Activated CD4-positive, alpha-beta T cell treated with anti-CD3 and anti-CD28 coated beads, Interleukin-2, amount 10 ng/mL, durations not matched to agents 7 days and 5 days (primary cell): ENCODE data around the gene CMPK2. TPM values are rescaled to one million over a fixed set of nuclear protein-coding genes. Genes with fewer than 3 reads are reported as not detected.

Experiments
- CTCF ChIA-PET: fragments of 350-600 bp; sonication (Branson Sonifier 250); formaldehyde crosslinking; loops from one replicate; lab custom pipeline; 2021; ENCODE audit warnings: antibody characterized with exemption; lab: Charles Lee
- POLR2A ChIA-PET: fragments of 350-600 bp; sonication (Branson Sonifier 250); formaldehyde crosslinking; loops from one replicate; lab custom pipeline; 2021; ENCODE audit warnings: antibody characterized with exemption; lab: Charles Lee
- DNase-seq: peaks from one replicate; pipeline ENCODE4 v3.0.0-alpha.2; 2020
- H3K27ac Mint-ChIP-seq: one replicate; pipeline ENCODE4 v1.8.0; 2021; ENCODE audit warnings: mild to moderate bottlenecking, moderate library complexity, mixed read lengths
- H3K27me3 Mint-ChIP-seq: one replicate; pipeline ENCODE4 v1.8.0; 2021; ENCODE audit warnings: mixed read lengths
- H3K36me3 Mint-ChIP-seq: one replicate; pipeline ENCODE4 v1.8.0; 2021; ENCODE audit warnings: low read depth, mixed read lengths
- H3K4me1 Mint-ChIP-seq: one replicate; pipeline ENCODE4 v1.8.0; 2021; ENCODE audit warnings: mixed read lengths
- H3K4me3 Mint-ChIP-seq: one replicate; pipeline ENCODE4 v1.8.0; 2021; ENCODE audit warnings: mild to moderate bottlenecking, moderate library complexity, mixed read lengths
- H3K9me3 Mint-ChIP-seq: one replicate; pipeline ENCODE4 v1.8.0; 2021; ENCODE audit warnings: mixed read lengths
- total RNA-seq, 2 experiments: library from RNA; stranded (reverse); gene quantifications; one replicate each; pipeline ENCODE4 v1.2.3, GENCODE V29; 2021

Gene CMPK2
- total RNA-seq, 2 experiments from 2014 or later, result 94.3 to 96.0 TPM

DNA sequence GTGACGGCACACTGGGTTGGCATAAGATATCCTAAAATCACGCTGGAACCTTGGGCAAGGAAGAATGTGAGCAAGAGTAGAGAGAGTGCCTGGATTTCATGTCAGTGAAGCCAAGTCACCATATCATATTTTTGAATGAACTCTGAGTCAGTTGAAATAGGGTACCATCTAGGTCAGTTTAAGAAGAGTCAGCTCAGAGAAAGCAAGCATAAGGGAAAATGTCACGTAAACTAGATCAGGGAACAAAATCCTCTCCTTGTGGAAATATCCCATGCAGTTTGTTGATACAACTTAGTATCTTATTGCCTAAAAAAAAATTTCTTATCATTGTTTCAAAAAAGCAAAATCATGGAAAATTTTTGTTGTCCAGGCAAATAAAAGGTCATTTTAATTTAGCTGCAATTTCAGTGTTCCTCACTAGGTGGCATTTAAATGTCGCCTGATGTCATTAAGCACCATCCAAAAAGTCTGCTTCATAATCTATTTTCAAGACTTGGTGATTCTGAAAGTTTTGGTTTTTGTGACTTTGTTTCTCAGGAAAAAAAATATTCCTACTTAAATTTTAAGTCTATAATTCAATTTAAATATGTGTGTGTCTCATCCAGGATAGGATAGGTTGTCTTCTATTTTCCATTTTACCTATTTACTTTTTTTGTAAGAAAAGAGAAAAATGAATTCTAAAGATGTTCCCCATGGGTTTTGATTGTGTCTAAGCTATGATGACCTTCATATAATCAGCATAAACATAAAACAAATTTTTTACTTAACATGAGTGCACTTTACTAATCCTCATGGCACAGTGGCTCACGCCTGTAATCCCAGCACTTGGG, 31.4 kb upstream of the CMPK2 start:
- POLR2A ChIA-PET, result interaction anchor here (0.6 to 1.2 kb wide), 2 partner anchors 16 to 158 kb away, joined by 3 to 4 read pairs; no protein-coding TSS in a partner anchor
- H3K4me3 Mint-ChIP-seq, result no peak overlapping the region
- H3K9me3 Mint-ChIP-seq, result peaks cover 26% of the 10 kb centered on the region
- peak overlapping the region; percentile 58 for H3K27ac Mint-ChIP-seq
- peaks cover 51% of the 10 kb centered on the region for H3K4me1 Mint-ChIP-seq
- no peak for DNase-seq
- CTCF ChIA-PET, result interaction anchor here (0.7 to 2.9 kb wide), 12 partner anchors 9 to 147 kb away, joined by 3 to 13 read pairs (median 4); partner anchors contain the start of genes CMPK2 and RSAD2
- H3K36me3 Mint-ChIP-seq, result peaks cover 88% of the 10 kb centered on the region
- no peaks in the 10 kb centered on the region for H3K27me3 Mint-ChIP-seq

DNA sequence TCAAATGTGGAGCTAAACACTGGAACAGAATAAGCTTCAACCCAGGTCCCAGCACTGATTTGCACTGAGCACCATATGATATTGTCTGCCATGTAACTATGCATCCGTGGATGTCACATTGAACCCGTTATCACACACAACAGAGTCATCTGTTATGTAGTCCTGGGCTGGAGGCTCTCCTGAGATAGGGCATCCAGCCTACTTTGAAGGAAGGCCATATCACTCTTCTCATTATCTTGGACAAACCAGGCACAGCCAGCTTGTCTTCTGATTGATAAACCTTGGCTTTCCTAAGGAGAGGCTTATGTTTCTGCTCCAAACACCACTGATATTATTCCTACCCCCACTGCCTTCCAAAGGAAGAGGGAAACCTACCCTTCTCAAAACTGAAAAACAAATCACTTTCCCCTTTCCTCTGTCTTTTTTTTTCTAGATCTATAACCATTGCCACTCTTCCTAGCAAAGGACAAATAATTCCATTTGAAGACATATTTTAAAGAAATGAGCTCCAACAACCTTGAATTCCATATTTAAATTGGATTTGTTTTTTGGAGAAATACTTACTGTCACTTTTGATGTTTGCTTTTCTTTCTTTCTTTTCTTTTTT, 28.3 kb upstream of the CMPK2 start:
- Mint-ChIP-seq H3K27me3 (no peaks in the 10 kb centered on the region), H3K27ac (no peak overlapping the region), H3K36me3 (peaks cover 75% of the 10 kb centered on the region), H3K9me3 (no peaks in the 10 kb centered on the region), H3K4me3 (no peak overlapping the region), H3K4me1 (peaks cover 36% of the 10 kb centered on the region)
- ChIA-PET POLR2A (interaction anchor here (0.6 to 0.7 kb wide), 2 partner anchors 27 to 34 kb away, joined by 4 to 6 read pairs; no protein-coding TSS in a partner anchor), CTCF (interaction anchor here (0.9 to 1.6 kb wide), 6 partner anchors 9 to 21 kb away, joined by 3 to 5 read pairs (median 4); partner anchors contain the start of gene RSAD2)
- DNase-seq, result no peak

DNA sequence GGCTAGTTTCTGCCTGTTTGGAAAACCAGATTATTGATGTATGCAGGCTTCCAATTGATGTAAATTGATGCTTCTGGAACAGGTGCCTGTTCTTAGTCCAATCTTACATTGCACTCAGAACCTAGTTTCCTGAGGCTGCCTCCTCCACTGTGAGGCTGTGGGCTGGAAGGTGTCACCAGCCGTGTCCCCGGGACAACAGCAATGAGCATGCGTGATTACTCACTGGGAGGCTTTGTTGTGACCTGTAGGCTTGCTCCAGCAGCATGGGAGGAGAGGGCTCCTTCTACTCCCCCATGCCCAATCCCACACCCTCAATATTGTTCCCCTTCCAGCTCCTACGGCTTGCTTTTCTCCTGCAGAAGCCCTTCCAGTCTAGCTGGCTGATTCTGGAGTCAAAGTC, 23.0 kb upstream of the CMPK2 start:
- POLR2A ChIA-PET, result interaction anchor here (0.5 kb wide), 1 partner anchor 980 kb away, joined by 3 read pairs; no protein-coding TSS in a partner anchor
- H3K36me3 Mint-ChIP-seq, result peaks cover 79% of the 10 kb centered on the region
- no peak for DNase-seq
- H3K4me1 Mint-ChIP-seq, result peaks cover 42% of the 10 kb centered on the region
- no peak overlapping the region for H3K4me3 Mint-ChIP-seq
- H3K27me3 Mint-ChIP-seq, result no peaks in the 10 kb centered on the region
- H3K27ac Mint-ChIP-seq, result peak overlapping the region; percentile 86
- no peaks in the 10 kb centered on the region for H3K9me3 Mint-ChIP-seq
- CTCF ChIA-PET, result interaction anchor here (0.6 to 1.4 kb wide), 3 partner anchors 9 to 28 kb away, joined by 3 to 8 read pairs (median 3); partner anchors contain the start of gene RSAD2

DNA sequence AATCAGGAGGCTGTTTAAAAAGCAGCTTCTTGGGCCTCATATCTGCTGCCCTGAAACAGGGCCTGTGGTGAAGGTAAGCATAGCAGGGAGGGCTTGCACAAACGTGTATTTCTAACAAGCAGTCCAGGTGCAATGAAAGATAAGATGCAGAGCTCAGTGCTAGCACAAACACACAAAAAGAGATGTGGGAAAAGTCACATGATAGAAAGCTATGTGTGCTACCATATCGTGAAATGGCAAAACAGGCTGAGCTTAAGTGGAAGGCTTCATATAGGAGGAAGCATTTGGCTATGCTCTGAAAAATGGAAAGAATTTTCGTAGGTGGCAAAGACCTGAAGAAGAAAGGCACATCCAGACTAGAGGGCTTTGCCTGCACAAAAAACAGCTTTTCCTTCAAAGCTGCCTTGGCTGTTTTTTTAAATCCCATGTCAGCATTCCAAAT, 22.1 kb upstream of the CMPK2 start:
- Mint-ChIP-seq H3K4me3 (no peak overlapping the region), H3K27ac (peak overlapping the region; percentile 64), H3K4me1 (peaks cover 50% of the 10 kb centered on the region), H3K9me3 (no peaks in the 10 kb centered on the region), H3K36me3 (peaks cover 81% of the 10 kb centered on the region), H3K27me3 (no peaks in the 10 kb centered on the region)
- DNase-seq, result no peak
- POLR2A ChIA-PET, result no interaction called here
- CTCF ChIA-PET, result interaction anchor here (0.6 to 1.4 kb wide), 5 partner anchors 10 to 171 kb away, joined by 3 to 8 read pairs (median 3); partner anchors contain the start of gene RSAD2

DNA sequence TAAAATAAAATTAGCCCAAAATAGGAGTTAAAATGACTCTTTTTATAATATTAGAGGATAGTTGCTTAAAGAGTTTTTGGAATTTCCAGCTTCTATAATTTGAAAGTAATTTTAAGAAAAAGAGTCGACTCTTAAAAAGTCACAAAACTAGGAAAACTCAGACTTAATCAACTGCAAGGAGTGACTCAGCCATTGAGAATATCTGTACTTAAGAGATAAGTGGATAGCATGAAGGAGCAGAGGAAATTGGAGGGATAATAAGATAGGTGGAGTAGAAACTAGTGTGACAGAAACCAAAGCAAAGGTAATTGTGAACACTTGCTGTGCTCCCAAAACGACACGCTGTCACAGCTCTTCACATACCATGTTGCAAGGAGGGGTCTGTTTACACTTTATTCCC, 20.3 kb upstream of the CMPK2 start:
- no peaks in the 10 kb centered on the region for H3K9me3 Mint-ChIP-seq
- H3K4me3 Mint-ChIP-seq, result no peak overlapping the region
- CTCF ChIA-PET, result interaction anchor here (0.9 to 1.8 kb wide), 2 partner anchors 9 to 10 kb away, joined by 3 read pairs; no protein-coding TSS in a partner anchor
- no peaks in the 10 kb centered on the region for H3K27me3 Mint-ChIP-seq
- POLR2A ChIA-PET, result no interaction called here
- H3K4me1 Mint-ChIP-seq, result peaks cover 68% of the 10 kb centered on the region
- no peak overlapping the region for H3K27ac Mint-ChIP-seq
- DNase-seq, result no peak
- H3K36me3 Mint-ChIP-seq, result peaks cover 91% of the 10 kb centered on the region

DNA sequence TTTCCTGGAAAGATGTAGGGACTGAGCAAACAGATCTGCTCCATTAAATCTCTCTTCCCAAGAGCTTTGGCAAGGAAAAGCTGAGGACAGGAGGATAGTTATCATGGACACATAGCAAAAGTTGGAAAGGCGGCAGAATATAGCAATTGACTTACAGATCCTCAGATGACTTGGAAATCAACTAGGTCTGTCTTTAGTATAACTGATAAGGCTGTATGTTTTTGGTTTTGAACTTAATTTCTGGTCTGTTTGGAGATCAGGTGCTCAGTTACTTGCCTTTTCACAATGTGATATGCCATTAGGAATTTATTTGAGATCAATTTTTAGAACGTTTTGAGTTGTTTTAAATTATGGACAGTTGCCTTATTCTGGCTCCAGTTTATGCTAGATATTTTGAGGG, 19.8 kb upstream of the CMPK2 start:
- no peaks in the 10 kb centered on the region for H3K27me3 Mint-ChIP-seq
- H3K36me3 Mint-ChIP-seq, result peaks cover 92% of the 10 kb centered on the region
- H3K27ac Mint-ChIP-seq, result no peak overlapping the region
- H3K4me3 Mint-ChIP-seq, result no peak overlapping the region
- DNase-seq, result no peak
- ChIA-PET CTCF (interaction anchor here (0.9 to 1.8 kb wide), 6 partner anchors 8 to 19 kb away, joined by 3 to 5 read pairs (median 4); partner anchors contain the start of gene CMPK2), POLR2A (no interaction called here)
- no peaks in the 10 kb centered on the region for H3K9me3 Mint-ChIP-seq
- peaks cover 71% of the 10 kb centered on the region for H3K4me1 Mint-ChIP-seq

DNA sequence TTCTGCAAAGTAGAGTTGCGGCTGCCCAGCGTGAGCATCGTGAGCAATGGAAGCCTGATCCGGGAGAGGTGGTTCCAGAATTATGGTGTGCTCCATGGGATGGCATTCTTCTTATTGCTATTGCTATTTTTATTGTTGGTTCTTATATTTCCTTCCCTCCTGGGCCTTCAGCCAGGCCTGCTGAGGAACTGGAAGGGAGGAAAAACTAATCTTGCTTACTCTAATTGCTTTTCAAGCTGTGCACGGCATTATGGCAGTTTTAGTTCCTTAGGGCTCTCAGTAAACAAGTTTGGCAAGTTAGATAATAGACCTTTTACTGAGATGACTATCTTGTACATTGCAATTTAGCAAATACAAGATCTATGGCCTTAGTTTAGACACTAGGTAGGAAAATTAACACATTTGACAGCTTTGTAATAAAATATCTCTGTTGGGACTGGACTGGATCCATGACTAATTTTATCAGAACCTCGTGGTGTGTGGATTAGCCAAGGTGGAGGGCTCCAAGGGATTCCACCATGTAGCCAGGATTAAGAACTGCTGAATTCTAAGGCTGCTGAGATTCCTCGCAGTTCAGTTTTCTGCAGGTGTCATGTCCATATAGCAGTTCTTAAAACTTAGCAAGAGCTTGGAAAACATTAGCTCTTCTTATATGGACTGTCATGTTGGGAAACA, 17.9 kb upstream of the CMPK2 start:
- CTCF ChIA-PET, result interaction anchor here (0.7 to 1.1 kb wide), 2 partner anchors 11 to 14 kb away, joined by 3 to 4 read pairs; no protein-coding TSS in a partner anchor
- no peak for DNase-seq
- POLR2A ChIA-PET, result no interaction called here
- Mint-ChIP-seq H3K36me3 (peaks cover 90% of the 10 kb centered on the region), H3K27ac (no peak overlapping the region), H3K4me3 (no peak overlapping the region), H3K27me3 (no peaks in the 10 kb centered on the region), H3K9me3 (no peaks in the 10 kb centered on the region), H3K4me1 (peaks cover 64% of the 10 kb centered on the region)

DNA sequence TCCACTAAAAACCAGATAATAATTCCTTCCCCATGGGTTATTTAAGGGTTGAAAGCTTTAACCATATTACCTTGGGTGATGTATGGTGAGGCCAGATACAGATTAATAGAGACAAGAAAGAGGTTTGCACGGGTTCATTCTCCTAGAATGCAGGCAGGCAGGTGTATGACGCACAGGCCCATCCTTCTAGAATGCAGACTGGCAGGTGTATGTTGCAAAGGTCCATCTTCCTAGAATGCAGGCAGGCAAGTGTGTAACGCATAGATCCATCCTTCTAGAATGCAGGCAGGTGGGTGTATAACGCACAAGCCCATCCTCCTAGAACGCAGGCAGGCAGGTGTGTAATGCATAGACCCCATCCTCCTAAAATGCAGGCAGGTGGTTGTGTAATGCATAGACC, 15.8 kb upstream of the CMPK2 start:
- peaks cover 79% of the 10 kb centered on the region for H3K36me3 Mint-ChIP-seq
- no peaks in the 10 kb centered on the region for H3K9me3 Mint-ChIP-seq
- no peak for DNase-seq
- peaks cover 64% of the 10 kb centered on the region for H3K4me1 Mint-ChIP-seq
- CTCF ChIA-PET, result interaction anchor here (1.2 kb wide), 1 partner anchor 12 kb away, joined by 4 read pairs; no protein-coding TSS in a partner anchor
- no peaks in the 10 kb centered on the region for H3K27me3 Mint-ChIP-seq
- POLR2A ChIA-PET, result interaction anchor here (1.1 kb wide), 1 partner anchor 27 kb away, joined by 4 read pairs; no protein-coding TSS in a partner anchor
- peak overlapping the region; percentile 99 for H3K4me3 Mint-ChIP-seq
- H3K27ac Mint-ChIP-seq, result peak overlapping the region; percentile 72

DNA sequence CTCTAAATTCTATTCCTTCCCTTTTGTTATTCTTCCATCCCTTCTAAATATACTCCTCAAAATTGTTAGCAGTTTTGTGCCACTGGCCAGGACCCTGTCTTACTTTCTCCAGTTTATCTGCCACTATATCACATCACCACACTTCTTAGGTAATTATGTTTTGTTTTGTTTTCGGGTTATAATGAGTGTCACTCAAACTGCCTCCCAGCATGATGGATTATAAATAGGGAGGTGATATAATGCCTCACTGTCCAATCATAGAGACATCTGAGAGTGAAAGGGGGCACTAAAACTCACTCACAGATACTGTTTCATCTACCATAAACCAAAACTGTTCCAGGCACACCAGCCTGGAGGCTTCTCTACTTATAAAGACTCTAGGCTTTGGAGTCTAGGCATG, 15.3 kb upstream of the CMPK2 start:
- Mint-ChIP-seq H3K27ac (peak overlapping the region; percentile 90), H3K36me3 (peaks cover 78% of the 10 kb centered on the region), H3K4me1 (peaks cover 65% of the 10 kb centered on the region), H3K4me3 (peak overlapping the region; percentile 99), H3K9me3 (no peaks in the 10 kb centered on the region), H3K27me3 (no peaks in the 10 kb centered on the region)
- ChIA-PET CTCF (interaction anchor here (1.2 to 2.3 kb wide), 3 partner anchors 13 to 35 kb away, joined by 3 to 6 read pairs (median 4); partner anchors contain the start of gene CMPK2), POLR2A (interaction anchor here (0.5 to 1.1 kb wide), 3 partner anchors 24 to 144 kb away, joined by 3 to 4 read pairs (median 4); no protein-coding TSS in a partner anchor)
- no peak for DNase-seq

DNA sequence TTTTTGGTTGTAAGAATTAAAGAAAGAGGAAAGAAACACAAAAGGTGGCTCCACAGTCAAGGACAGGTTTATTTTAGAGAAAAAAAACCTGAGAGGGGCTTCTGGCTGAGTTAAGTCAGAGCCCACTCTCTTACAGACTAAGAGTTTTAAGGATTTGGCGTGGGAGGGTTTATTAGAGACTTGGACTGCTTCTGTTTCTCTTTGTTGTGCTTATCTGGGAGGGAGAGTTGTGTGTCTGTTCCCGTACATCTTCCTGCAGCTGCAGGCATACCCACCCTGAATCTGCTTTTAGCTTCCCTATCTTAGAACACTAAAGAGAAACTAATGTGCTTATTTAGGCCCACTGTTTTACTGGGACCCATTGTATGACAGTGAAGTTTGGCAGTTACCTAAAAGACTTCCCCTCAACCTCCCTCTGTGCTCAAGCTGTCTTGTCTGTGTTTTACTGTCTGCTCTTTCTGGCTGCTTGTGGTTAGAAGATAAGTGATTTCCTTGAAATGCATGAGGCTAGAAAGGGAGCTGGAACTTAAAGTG, 14.6 kb upstream of the CMPK2 start:
- Mint-ChIP-seq H3K4me1 (peaks cover 67% of the 10 kb centered on the region), H3K27ac (peak overlapping the region; percentile 94), H3K9me3 (peaks cover 8% of the 10 kb centered on the region), H3K27me3 (no peaks in the 10 kb centered on the region), H3K4me3 (peak overlapping the region; percentile 99), H3K36me3 (peaks cover 78% of the 10 kb centered on the region)
- CTCF ChIA-PET, result interaction anchor here (1.2 to 2.3 kb wide), 4 partner anchors 14 to 165 kb away, joined by 3 to 6 read pairs (median 4); partner anchors contain the start of gene CMPK2
- POLR2A ChIA-PET, result interaction anchor here (0.5 to 4.0 kb wide), 4 partner anchors 14 to 145 kb away, joined by 3 to 69 read pairs (median 4); partner anchors contain the start of gene CMPK2
- peak; percentile 59 for DNase-seq

DNA sequence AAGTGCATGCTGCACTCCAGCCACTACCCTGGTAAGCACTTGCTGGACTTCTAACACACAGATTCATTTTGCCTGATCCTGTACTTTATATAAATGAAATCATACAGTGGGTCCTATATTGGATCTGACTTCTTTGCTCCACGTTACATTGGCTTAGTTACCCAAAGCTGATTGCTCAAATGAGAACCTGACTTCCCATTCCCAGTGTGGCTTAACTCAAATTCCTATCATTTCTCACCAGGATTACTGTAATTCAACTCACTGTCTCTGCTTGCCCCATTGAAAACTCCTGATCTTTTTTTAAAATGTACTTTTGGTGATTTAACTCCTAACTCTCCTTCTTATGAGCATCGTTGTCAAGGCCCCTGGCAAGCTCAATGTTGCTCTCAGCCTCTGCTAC, 13.3 kb upstream of the CMPK2 start:
- peaks cover 74% of the 10 kb centered on the region for H3K36me3 Mint-ChIP-seq
- H3K4me1 Mint-ChIP-seq, result peaks cover 59% of the 10 kb centered on the region
- peaks cover 16% of the 10 kb centered on the region for H3K9me3 Mint-ChIP-seq
- peak overlapping the region; percentile 99 for H3K4me3 Mint-ChIP-seq
- ChIA-PET CTCF (interaction anchor here (0.7 to 3.3 kb wide), 6 partner anchors 11 to 166 kb away, joined by 3 to 13 read pairs (median 5); partner anchors contain the start of gene CMPK2), POLR2A (interaction anchor here (2.1 to 4.0 kb wide), 2 partner anchors 13 to 30 kb away, joined by 5 to 69 read pairs; partner anchors contain the start of gene CMPK2)
- no peak for DNase-seq
- peak overlapping the region; percentile 94 for H3K27ac Mint-ChIP-seq
- no peaks in the 10 kb centered on the region for H3K27me3 Mint-ChIP-seq
